Measurements from ENCODE around the gene SPOCK2. TPM values are rescaled to one million over a fixed set of nuclear protein-coding genes. Genes with fewer than 3 reads are reported as not detected.

SPOCK2 gene
- total RNA-seq, 1 experiment from 2014 or later, result 1.1 TPM

- no peaks in the 10 kb centered on the region for H3K9me3 ChIP-seq (ENCODE audit: control insufficient read depth in 1 of 2, insufficient read depth in 1 of 2, low read depth in 1 of 2, low read length in 2 of 2)
- no peaks in the 10 kb centered on the region for H3K27me3 ChIP-seq (ENCODE audit: insufficient read depth, low read length)
- peaks cover 9 to 25% of the 10 kb centered on the region in 2 experiments for H3K4me1 ChIP-seq (ENCODE audit: control insufficient read depth in 1 of 2, insufficient read depth in 2 of 2, low read length in 2 of 2)
- H3K9me2 ChIP-seq (ENCODE audit: insufficient read depth), result no peaks in the 10 kb centered on the region
- POLR2A ChIA-PET, result no interaction called here
- no TSS peak for BruUV-seq (replicated peaks)
- CTCF ChIA-PET, result no interaction called here
- no peaks in the 10 kb centered on the region for H3K36me3 ChIP-seq (ENCODE audit: control insufficient read depth in 1 of 2, insufficient read depth in 2 of 2, low read length in 2 of 2)
- intact Hi-C loops (cut with micrococcal nuclease), result no loop called here
- no peak for TF ChIP-seq SRF (IDR thresholded peaks at IDR 0.05; ENCODE audit: low read depth)
- TF ChIP-seq EGR1 (IDR thresholded peaks at IDR 0.05; ENCODE audit: low read depth), result no peak
- no peak for TF ChIP-seq RAD21 (IDR thresholded peaks at IDR 0.05; ENCODE audit: low read depth)
- no peak for TF ChIP-seq FOSL1 (IDR thresholded peaks at IDR 0.05; ENCODE audit: low read depth)
- TF ChIP-seq, protein P1, sequence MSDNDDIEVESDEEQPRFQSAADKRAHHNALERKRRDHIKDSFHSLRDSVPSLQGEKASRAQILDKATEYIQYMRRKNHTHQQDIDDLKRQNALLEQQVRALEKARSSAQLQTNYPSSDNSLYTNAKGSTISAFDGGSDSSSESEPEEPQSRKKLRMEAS (IDR thresholded peaks at IDR 0.05), result no peak
- no peak for TF ChIP-seq SIN3A (IDR thresholded peaks at IDR 0.05; ENCODE audit: low read depth)
- TF ChIP-seq ELF1 (IDR thresholded peaks at IDR 0.05; ENCODE audit: borderline replicate concordance, low read depth), result no peak
- TF ChIP-seq SP1 (IDR thresholded peaks at IDR 0.05; ENCODE audit: low read depth), result no peak
- TF ChIP-seq CBX3 (IDR thresholded peaks at IDR 0.05; ENCODE audit: low read depth), result no peak
- no peak for TF ChIP-seq ATF3 (IDR thresholded peaks at IDR 0.05)
- no peak for TF ChIP-seq ZNF274 (IDR thresholded peaks at IDR 0.05; ENCODE audit: low read depth, low read length)
- TF ChIP-seq, protein P2, sequence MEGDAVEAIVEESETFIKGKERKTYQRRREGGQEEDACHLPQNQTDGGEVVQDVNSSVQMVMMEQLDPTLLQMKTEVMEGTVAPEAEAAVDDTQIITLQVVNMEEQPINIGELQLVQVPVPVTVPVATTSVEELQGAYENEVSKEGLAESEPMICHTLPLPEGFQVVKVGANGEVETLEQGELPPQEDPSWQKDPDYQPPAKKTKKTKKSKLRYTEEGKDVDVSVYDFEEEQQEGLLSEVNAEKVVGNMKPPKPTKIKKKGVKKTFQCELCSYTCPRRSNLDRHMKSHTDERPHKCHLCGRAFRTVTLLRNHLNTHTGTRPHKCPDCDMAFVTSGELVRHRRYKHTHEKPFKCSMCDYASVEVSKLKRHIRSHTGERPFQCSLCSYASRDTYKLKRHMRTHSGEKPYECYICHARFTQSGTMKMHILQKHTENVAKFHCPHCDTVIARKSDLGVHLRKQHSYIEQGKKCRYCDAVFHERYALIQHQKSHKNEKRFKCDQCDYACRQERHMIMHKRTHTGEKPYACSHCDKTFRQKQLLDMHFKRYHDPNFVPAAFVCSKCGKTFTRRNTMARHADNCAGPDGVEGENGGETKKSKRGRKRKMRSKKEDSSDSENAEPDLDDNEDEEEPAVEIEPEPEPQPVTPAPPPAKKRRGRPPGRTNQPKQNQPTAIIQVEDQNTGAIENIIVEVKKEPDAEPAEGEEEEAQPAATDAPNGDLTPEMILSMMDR (IDR thresholded peaks at IDR 0.05 in 2 of 3, conservative IDR thresholded peaks at IDR 0.05 in 1 of 3; ENCODE audit: borderline replicate concordance in 1 of 3, insufficient read depth in 1 of 3, low read depth in 2 of 3, low read length in 2 of 3), result no peak
- TF ChIP-seq POLR2A (IDR thresholded peaks at IDR 0.05; ENCODE audit: borderline replicate concordance, extremely low read depth, insufficient read depth, insufficient read length), result no peak
- RAD21 ChIA-PET (ENCODE audit: low non-redundant PET in 1 of 2, low total read pairs in 2 of 2, uncharacterized antibody in 2 of 2, unreplicated experiment in 2 of 2), result interaction anchor here in 1 of 2 experiments (0.6 kb wide), 1 partner anchor 136 kb away, joined by 3 read pairs; no protein-coding TSS in a partner anchor
- ATAC-seq (no peak), DNase-seq (ENCODE audit: low read depth, low spot score) (no peak)
- H3K4me2 ChIP-seq (ENCODE audit: low read length), result peak overlapping the region; percentile 23; the same call in 1 of the 2 replicates
- H3K27ac ChIP-seq (ENCODE audit: low read depth, low read length), result no peak overlapping the region
- no peaks in the 10 kb centered on the region for H4K20me1 ChIP-seq (ENCODE audit: insufficient read depth)
- no peak overlapping the region for H2AFZ ChIP-seq (ENCODE audit: low read depth, low read length, poor library complexity, severe bottlenecking)
- no peak overlapping the region for H3K9ac ChIP-seq (ENCODE audit: low read length)
- no peaks in the 10 kb centered on the region for H3K79me2 ChIP-seq (ENCODE audit: insufficient read depth, low read length)
- H3K4me3 ChIP-seq (replicated peaks in 1 of 2; ENCODE audit: low read depth in 1 of 2, low read length in 2 of 2), result no peak overlapping the region
These were observed 2.4 kb downstream of the SPOCK2 start for GRCh38 chr10:72085864-72086465.
